SU-DHL-6 (cell line): ENCODE data around the gene SLC7A8.
"Not testable (repeated sequence)": the region's sequence is repeated elsewhere in the genome, so short reads cannot be mapped to it uniquely, and the experiment has no call there.

Source experiments
- EZH2phosphoT487 ChIP-seq: fragments of 200-600 bp; sonication (generic), shearing (Covaris generic); conservative IDR thresholded peaks from 2 replicates; pipeline ENCODE4 v1.6.1; 2018; ENCODE audit warnings: mild to moderate bottlenecking, antibody characterized with exemption, low read length, moderate library complexity, mixed read lengths
- TF ChIP-seq, protein P1 (sequence below): fragments of 200-600 bp; sonication (generic); IDR thresholded peaks from one replicate; pipeline ENCODE4 v1.5.1; 2017; ENCODE audit warnings: antibody characterized with exemption, mild to moderate bottlenecking, low read length, moderate library complexity; ENCODE audit not compliant: insufficient read depth, poor library complexity, severe bottlenecking

DNA sequence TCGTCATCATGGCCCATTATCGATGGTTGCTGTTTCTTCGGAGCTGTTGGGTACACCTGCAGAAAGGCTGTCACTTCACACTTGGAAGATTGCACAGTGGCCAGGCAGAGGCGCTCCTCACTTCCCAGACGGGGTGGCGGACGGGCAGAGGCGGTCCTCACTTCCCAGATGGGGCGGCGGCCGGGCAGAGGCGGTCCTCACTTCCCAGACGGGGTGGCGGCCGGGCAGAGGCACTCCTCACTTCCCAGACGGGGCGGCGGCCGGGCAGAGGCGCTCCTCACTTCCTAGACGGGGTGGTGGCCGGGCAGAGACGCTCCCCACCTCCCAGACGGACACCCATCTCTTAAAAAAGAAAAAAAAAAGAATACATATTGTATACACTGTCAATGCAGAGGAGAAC is 75.3 kb downstream of the SLC7A8 start:
- TF ChIP-seq, protein P1, sequence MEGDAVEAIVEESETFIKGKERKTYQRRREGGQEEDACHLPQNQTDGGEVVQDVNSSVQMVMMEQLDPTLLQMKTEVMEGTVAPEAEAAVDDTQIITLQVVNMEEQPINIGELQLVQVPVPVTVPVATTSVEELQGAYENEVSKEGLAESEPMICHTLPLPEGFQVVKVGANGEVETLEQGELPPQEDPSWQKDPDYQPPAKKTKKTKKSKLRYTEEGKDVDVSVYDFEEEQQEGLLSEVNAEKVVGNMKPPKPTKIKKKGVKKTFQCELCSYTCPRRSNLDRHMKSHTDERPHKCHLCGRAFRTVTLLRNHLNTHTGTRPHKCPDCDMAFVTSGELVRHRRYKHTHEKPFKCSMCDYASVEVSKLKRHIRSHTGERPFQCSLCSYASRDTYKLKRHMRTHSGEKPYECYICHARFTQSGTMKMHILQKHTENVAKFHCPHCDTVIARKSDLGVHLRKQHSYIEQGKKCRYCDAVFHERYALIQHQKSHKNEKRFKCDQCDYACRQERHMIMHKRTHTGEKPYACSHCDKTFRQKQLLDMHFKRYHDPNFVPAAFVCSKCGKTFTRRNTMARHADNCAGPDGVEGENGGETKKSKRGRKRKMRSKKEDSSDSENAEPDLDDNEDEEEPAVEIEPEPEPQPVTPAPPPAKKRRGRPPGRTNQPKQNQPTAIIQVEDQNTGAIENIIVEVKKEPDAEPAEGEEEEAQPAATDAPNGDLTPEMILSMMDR, result not testable (repeated sequence)
- TF ChIP-seq EZH2phosphoT487, result not testable (repeated sequence)
